ENCODE results near the gene ADAD1. TPM values are rescaled to one million over a fixed set of nuclear protein-coding genes. Genes with fewer than 3 reads are reported as not detected.

The ADAD1 gene
- polyA plus RNA-seq, 1 donor (not counting 4 experiments of a cell fraction or from before 2014, with no cell fraction given): not detected

DNA sequence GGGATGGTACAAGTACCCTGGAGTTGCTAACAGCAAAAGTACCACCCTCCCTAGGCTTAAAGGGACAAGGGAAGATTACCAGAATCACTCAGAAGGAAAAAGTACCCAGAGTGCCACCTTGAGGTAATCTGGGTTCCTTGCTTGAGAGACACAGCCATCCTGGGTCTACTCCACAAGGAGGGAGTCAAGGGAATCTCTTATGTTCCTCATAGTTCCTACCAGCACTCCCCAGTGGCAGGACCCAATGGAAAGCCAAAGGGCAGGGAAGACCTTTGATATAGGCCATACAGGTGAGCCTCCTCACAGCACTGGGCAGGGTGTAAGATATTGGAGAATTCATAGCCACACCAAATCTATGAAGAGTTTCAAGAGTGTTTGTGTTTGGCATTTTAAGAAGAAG is 72.0 kb downstream of the ADAD1 start:
- dilution Hi-C loops (cut with MboI; ENCODE audit: extremely low pct_ligation_motif_present, low sequenced_read_pairs): no loop called here
- FAIRE-seq: no peak
- H3K4me3 ChIP-seq (ENCODE audit: control insufficient read depth in 2 of 3, extremely low read depth in 1 of 3, insufficient read depth in 2 of 3, low read depth in 1 of 3, low read length in 3 of 3): no peak overlapping the region
- no peaks in the 10 kb centered on the region for H3K27me3 ChIP-seq (ENCODE audit: control insufficient read depth, extremely low read depth, insufficient read depth, low read length)
- no peaks in the 10 kb centered on the region for H3K4me1 ChIP-seq (ENCODE audit: control insufficient read depth, extremely low read depth, insufficient read depth, low read length)
- no peak overlapping the region for H3K27ac ChIP-seq (ENCODE audit: control insufficient read depth, insufficient read depth, low read length)
- no peaks in the 10 kb centered on the region for H3K79me2 ChIP-seq (ENCODE audit: control insufficient read depth, insufficient read depth, low read length)
- no peaks in the 10 kb centered on the region for H3K9me3 ChIP-seq (ENCODE audit: control insufficient read depth, low read depth, low read length)
- DNase-seq (ENCODE audit: low read depth, low spot score): no peak
- TF ChIP-seq, protein P1, sequence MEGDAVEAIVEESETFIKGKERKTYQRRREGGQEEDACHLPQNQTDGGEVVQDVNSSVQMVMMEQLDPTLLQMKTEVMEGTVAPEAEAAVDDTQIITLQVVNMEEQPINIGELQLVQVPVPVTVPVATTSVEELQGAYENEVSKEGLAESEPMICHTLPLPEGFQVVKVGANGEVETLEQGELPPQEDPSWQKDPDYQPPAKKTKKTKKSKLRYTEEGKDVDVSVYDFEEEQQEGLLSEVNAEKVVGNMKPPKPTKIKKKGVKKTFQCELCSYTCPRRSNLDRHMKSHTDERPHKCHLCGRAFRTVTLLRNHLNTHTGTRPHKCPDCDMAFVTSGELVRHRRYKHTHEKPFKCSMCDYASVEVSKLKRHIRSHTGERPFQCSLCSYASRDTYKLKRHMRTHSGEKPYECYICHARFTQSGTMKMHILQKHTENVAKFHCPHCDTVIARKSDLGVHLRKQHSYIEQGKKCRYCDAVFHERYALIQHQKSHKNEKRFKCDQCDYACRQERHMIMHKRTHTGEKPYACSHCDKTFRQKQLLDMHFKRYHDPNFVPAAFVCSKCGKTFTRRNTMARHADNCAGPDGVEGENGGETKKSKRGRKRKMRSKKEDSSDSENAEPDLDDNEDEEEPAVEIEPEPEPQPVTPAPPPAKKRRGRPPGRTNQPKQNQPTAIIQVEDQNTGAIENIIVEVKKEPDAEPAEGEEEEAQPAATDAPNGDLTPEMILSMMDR (optimal IDR thresholded peaks at IDR 0.05 in 1 of 3, IDR thresholded peaks at IDR 0.05 in 1 of 3, conservative IDR thresholded peaks at IDR 0.05 in 1 of 3; ENCODE audit: extremely low read depth in 1 of 3, insufficient read depth in 2 of 3, low read length in 3 of 3): peak; percentile 37 to 63 (median 49)
- TF ChIP-seq EZH2 (IDR thresholded peaks at IDR 0.05; ENCODE audit: low read length): no peak
- no peak overlapping the region for H3K9ac ChIP-seq (ENCODE audit: control insufficient read depth, extremely low read depth, insufficient read depth, low read length)
- no peak overlapping the region for H2AFZ ChIP-seq (ENCODE audit: control insufficient read depth, low read length)
- no peaks in the 10 kb centered on the region for H3K9me1 ChIP-seq (ENCODE audit: control insufficient read depth, extremely low read depth, insufficient read depth, low read length)
- H4K20me1 ChIP-seq (ENCODE audit: control insufficient read depth, extremely low read depth, insufficient read depth, low read length): no peaks in the 10 kb centered on the region
- H3K4me2 ChIP-seq (ENCODE audit: control insufficient read depth, extremely low read depth, insufficient read depth, low read depth, low read length): no peak overlapping the region
- H3K36me3 ChIP-seq (ENCODE audit: control insufficient read depth in 2 of 2, extremely low read depth in 1 of 2, insufficient read depth in 2 of 2, low read length in 2 of 2): no peaks in the 10 kb centered on the region

DNA sequence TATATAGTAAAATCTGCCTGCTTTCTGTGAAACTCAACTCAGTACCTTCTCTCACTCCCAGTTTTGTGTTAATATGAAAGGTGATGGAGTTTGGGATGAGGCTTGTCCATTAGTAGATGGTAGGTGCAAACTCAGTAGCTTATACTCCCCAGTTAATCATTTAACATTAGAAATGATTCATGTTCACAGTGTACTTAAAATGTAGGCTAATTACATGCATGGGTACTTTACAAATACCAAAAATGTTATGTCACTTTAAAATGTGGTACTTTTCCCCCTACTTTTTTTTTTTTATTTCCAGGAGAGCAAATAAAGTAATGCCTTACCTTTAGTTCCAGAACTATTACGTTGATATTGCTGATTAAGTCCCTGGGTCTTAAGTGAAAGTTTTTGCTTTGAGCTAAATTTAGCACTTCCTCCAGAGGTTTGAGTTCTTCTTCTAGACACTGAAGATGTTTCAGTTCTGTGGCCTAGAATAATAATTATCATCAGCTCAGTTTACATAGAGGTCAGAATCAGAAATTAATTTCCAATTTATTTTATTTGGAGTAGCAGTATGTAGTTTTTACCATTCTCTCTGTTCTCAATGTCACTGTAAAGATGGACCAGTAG is 74.7 kb downstream of the ADAD1 start:
- Histone ChIP-seq H4K20me1 (ENCODE audit: control insufficient read depth, extremely low read depth, insufficient read depth, low read length) (no peaks in the 10 kb centered on the region), H3K27me3 (ENCODE audit: control insufficient read depth, extremely low read depth, insufficient read depth, low read length) (no peaks in the 10 kb centered on the region), H2AFZ (ENCODE audit: control insufficient read depth, low read length) (no peak overlapping the region), H3K4me1 (ENCODE audit: control insufficient read depth, extremely low read depth, insufficient read depth, low read length) (no peaks in the 10 kb centered on the region), H3K9me3 (ENCODE audit: control insufficient read depth, low read depth, low read length) (no peaks in the 10 kb centered on the region), H3K9ac (ENCODE audit: control insufficient read depth, extremely low read depth, insufficient read depth, low read length) (no peak overlapping the region), H3K4me3 (ENCODE audit: control insufficient read depth in 2 of 3, extremely low read depth in 1 of 3, insufficient read depth in 2 of 3, low read depth in 1 of 3, low read length in 3 of 3) (no peak overlapping the region), H3K36me3 (ENCODE audit: control insufficient read depth in 2 of 2, extremely low read depth in 1 of 2, insufficient read depth in 2 of 2, low read length in 2 of 2) (no peaks in the 10 kb centered on the region), H3K4me2 (ENCODE audit: control insufficient read depth, extremely low read depth, insufficient read depth, low read depth, low read length) (no peak overlapping the region), H3K9me1 (ENCODE audit: control insufficient read depth, extremely low read depth, insufficient read depth, low read length) (no peaks in the 10 kb centered on the region), H3K79me2 (ENCODE audit: control insufficient read depth, insufficient read depth, low read length) (no peaks in the 10 kb centered on the region), H3K27ac (ENCODE audit: control insufficient read depth, insufficient read depth, low read length) (no peak overlapping the region)
- FAIRE-seq (no peak), DNase-seq (ENCODE audit: low read depth, low spot score) (no peak)
- no peak for TF ChIP-seq EZH2 (IDR thresholded peaks at IDR 0.05; ENCODE audit: low read length)
- TF ChIP-seq, protein P1 (optimal IDR thresholded peaks at IDR 0.05 in 1 of 3, IDR thresholded peaks at IDR 0.05 in 1 of 3, conservative IDR thresholded peaks at IDR 0.05 in 1 of 3; ENCODE audit: extremely low read depth in 1 of 3, insufficient read depth in 2 of 3, low read length in 3 of 3): no peak
- dilution Hi-C loops (cut with MboI; ENCODE audit: extremely low pct_ligation_motif_present, low sequenced_read_pairs): no loop called here
